Nephron progenitor cell (in vitro differentiated cells): ENCODE data around the gene KCNG1.

Experiments used
- DNase-seq: peaks from one replicate; pipeline ENCODE4 v3.0.0; 2021
- H3K27ac Mint-ChIP-seq: 2 replicates; pipeline ENCODE4 v1.8.0; 2021; ENCODE audit warnings: mild to moderate bottlenecking, moderate library complexity, mixed read lengths
- H3K27me3 Mint-ChIP-seq: 2 replicates; pipeline ENCODE4 v1.8.0; 2021; ENCODE audit warnings: mild to moderate bottlenecking, low read depth, mixed read lengths; ENCODE audit not compliant: poor library complexity
- H3K36me3 Mint-ChIP-seq: 2 replicates; pipeline ENCODE4 v1.8.0; 2021; ENCODE audit warnings: low read depth, mixed read lengths
- H3K4me1 Mint-ChIP-seq: 2 replicates; pipeline ENCODE4 v1.8.0; 2021; ENCODE audit warnings: mixed read lengths
- H3K4me3 Mint-ChIP-seq: 2 replicates; pipeline ENCODE4 v1.8.0; 2021; ENCODE audit warnings: mild to moderate bottlenecking, moderate library complexity, mixed read lengths
- H3K9me3 Mint-ChIP-seq: 2 replicates; pipeline ENCODE4 v1.8.0; 2021; ENCODE audit warnings: mild to moderate bottlenecking, moderate library complexity, mixed read lengths
- TF ChIP-seq, protein P1 (sequence below): fragments of 200-600 bp; sonication (generic); IDR thresholded peaks from 2 replicates; pipeline ENCODE4 v1.5.0; 2021; ENCODE audit warnings: antibody characterized with exemption

The KCNG1 gene

DNA sequence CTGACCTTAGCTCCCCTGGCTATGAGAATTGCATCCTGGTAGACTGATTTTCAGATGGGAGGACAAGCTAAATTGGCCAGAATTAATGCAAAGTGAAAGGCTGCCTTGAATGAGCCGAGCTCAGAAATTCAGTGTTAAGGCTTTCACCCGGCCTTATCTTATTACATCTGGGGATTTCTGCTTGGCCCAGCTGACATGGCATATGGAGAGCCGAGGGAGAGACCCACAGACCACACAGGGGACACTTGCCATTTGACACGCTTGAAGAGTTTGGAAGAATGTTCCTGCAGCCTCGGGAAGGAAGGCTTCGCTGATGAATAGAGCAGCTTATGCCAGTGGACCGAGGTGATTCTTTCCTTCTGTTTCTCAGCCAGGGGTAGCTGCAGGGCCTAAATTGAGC, 55.3 kb downstream of the KCNG1 start:
- Mint-ChIP-seq H3K4me1 (peaks cover 23% of the 10 kb centered on the region), H3K36me3 (peaks cover 3% of the 10 kb centered on the region), H3K4me3 (peak overlapping the region; percentile 48), H3K9me3 (no peaks in the 10 kb centered on the region), H3K27me3 (peaks cover 60% of the 10 kb centered on the region), H3K27ac (no peak overlapping the region)
- TF ChIP-seq, protein P1, sequence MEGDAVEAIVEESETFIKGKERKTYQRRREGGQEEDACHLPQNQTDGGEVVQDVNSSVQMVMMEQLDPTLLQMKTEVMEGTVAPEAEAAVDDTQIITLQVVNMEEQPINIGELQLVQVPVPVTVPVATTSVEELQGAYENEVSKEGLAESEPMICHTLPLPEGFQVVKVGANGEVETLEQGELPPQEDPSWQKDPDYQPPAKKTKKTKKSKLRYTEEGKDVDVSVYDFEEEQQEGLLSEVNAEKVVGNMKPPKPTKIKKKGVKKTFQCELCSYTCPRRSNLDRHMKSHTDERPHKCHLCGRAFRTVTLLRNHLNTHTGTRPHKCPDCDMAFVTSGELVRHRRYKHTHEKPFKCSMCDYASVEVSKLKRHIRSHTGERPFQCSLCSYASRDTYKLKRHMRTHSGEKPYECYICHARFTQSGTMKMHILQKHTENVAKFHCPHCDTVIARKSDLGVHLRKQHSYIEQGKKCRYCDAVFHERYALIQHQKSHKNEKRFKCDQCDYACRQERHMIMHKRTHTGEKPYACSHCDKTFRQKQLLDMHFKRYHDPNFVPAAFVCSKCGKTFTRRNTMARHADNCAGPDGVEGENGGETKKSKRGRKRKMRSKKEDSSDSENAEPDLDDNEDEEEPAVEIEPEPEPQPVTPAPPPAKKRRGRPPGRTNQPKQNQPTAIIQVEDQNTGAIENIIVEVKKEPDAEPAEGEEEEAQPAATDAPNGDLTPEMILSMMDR = no peak
- peak; percentile 61 for DNase-seq

DNA sequence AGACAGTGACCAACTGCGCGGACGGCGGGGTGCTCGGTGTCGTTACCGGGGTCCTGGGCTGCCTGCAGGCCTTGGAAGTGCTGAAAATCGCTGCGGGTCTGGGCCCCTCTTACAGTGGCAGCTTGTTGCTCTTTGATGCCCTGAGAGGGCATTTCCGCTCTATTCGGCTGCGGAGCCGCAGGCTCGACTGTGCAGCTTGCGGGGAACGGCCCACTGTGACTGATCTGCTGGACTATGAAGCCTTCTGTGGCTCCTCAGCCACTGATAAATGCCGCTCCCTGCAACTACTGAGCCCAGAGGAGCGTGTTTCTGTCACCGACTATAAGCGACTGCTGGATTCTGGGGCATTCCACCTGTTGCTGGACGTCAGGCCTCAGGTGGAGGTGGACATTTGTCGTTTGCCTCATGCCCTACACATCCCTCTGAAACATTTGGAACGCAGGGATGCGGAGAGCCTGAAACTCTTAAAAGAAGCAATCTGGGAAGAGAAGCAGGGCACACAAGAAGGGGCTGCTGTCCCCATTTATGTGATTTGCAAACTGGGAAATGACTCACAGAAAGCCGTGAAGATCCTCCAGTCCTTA, 63.3 kb downstream of the KCNG1 start:
- peak overlapping the region; percentile 100 for H3K27ac Mint-ChIP-seq
- H3K4me1 Mint-ChIP-seq = peaks cover 51% of the 10 kb centered on the region
- peaks cover 33% of the 10 kb centered on the region for H3K36me3 Mint-ChIP-seq
- H3K27me3 Mint-ChIP-seq = peaks cover 13% of the 10 kb centered on the region
- H3K4me3 Mint-ChIP-seq = peak overlapping the region; percentile 99
- H3K9me3 Mint-ChIP-seq = no peaks in the 10 kb centered on the region
- TF ChIP-seq, protein P1 = no peak
- peak; percentile 20 for DNase-seq

DNA sequence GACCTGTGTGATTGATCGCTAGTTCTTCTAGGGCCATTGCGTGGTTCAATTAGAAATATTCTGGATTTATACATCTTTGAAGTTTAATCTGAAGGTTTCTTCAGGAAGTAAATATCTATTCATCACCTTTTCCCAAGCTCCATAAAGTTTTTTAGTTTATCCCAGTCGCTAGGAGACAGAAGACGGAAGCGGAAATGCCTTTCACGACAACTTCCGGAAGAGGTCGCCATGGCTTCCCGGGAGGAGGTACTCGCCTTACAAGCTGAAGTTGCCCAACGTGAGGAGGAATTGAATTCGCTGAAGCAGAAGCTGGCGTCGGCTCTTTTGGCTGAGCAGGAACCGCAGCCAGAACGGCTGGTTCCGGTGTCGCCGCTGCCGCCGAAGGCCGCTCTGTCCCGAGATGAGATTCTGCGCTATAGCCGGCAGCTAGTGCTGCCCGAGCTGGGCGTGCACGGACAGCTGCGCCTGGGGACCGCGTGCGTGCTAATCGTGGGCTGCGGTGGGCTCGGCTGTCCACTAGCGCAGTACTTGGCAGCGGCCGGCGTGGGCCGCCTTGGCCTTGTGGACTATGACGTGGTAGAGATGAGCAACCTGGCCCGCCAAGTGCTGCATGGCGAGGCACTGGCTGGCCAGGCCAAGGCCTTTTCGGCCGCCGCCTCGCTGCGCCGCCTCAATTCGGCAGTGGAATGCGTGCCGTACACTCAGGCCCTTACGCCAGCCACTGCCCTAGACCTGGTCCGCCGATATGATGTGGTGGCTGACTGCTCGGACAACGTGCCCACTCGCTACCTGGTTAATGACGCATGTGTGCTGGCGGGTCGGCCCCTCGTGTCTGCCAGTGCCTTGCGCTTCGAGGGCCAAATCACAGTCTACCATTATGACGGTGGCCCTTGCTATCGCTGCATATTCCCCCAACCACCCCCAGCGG, 64.0 kb downstream of the KCNG1 start, which contains the start of gene MOCS3:
TSS of gene MOCS3 (plus strand) at position 204 of the 928 bp plus-strand sequence. CDS start at position 229, 25 bp downstream.
- H3K4me3 Mint-ChIP-seq = peak within 1 kb of the TSS; percentile 99
- H3K9me3 Mint-ChIP-seq = no peaks in the 10 kb centered on the region
- TF ChIP-seq, protein P1 = no peak
- peaks cover 51% of the 10 kb centered on the region for H3K4me1 Mint-ChIP-seq
- peaks cover 33% of the 10 kb centered on the region for H3K36me3 Mint-ChIP-seq
- peaks cover 8% of the 10 kb centered on the region for H3K27me3 Mint-ChIP-seq
- peak; percentile 73 for DNase-seq
- peak within 1 kb of the TSS; percentile 100 for H3K27ac Mint-ChIP-seq

DNA sequence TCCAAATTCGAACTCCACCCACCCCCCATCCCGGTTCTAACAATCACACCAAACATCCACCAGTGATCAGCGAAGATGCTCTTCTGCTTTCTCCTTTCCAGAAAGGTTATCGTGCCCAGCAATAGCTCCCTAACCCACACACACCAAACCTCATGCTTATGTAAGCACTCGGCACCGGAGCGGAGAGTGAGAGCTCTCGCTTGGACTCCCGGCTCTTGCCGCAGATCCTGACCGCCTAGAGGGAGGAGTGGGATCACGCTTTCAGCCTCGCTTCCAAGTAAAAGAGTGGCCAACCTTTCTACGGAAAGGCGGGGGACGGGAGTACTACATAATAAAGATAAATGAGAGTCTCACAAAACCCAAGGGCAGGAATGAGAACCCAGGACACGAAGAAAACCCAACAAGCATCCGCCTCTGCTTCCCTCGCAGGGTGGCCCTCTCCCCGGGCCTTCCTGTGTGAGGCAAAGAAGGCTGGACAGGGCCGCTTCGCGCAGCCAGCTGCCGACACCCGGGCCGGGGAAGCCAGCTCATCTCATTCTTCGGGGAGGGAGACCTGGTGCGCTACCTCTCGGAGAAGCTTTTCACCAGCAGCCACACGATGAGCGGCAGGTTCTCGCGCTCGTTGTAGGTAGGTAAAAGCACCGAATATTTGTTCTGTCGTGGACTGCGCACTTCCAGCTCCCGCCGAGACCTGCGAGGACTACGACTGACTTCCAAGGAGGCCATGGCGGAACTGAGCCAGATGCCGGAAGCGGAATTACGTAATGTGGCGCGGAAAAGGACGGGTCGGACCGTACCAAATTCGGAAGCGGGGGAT, 64.9 kb downstream of the KCNG1 start, which contains the start of gene DPM1:
TSS of gene DPM1 (minus strand) at position 735 of the 817 bp plus-strand sequence. CDS start at position 726, 9 bp downstream.
- H3K9me3 Mint-ChIP-seq = no peaks in the 10 kb centered on the region
- peak; percentile 89 for DNase-seq
- H3K4me1 Mint-ChIP-seq = peaks cover 51% of the 10 kb centered on the region
- H3K4me3 Mint-ChIP-seq = peak within 1 kb of the TSS; percentile 99
- H3K27me3 Mint-ChIP-seq = peaks cover 3% of the 10 kb centered on the region
- H3K27ac Mint-ChIP-seq = peak within 1 kb of the TSS; percentile 100
- TF ChIP-seq, protein P1 = no peak
- H3K36me3 Mint-ChIP-seq = peaks cover 39% of the 10 kb centered on the region

DNA sequence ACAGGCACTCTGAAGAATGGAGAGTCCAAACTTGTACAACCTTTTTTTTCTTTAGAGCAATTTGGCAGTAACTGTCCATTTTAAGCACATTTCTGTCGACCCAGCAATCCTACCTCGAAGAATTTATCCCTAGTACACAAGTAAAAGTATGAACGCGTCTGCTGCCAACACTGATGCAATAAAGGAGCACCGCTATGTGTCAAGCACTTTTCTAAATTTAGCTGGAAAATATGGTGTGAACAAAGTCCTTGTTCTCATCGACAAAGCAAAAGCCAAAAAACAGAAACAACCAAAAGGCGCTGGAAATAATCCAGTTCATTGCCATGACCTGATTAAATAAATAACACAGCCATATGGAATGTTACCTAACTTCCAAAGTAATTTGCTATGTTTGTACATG, 65.6 kb downstream of the KCNG1 start:
- Mint-ChIP-seq H3K9me3 (no peaks in the 10 kb centered on the region), H3K27ac (peak overlapping the region; percentile 100), H3K4me1 (peaks cover 51% of the 10 kb centered on the region), H3K4me3 (peak overlapping the region; percentile 99), H3K36me3 (peaks cover 35% of the 10 kb centered on the region), H3K27me3 (peaks cover 3% of the 10 kb centered on the region)
- TF ChIP-seq, protein P1 = no peak
- no peak for DNase-seq
